GM12878 (cell line): ENCODE data around the gene AGK.
A peak's percentile ranks its signal among the peaks of the same experiment; 100 is the strongest.

Experiments
- ETV6 ChIP-seq, 2 experiments: fragments of 450-650 bp in 1 of 2; IDR thresholded peaks in 1 of 2; conservative IDR thresholded peaks in 1 of 2; 2 replicates each; pipeline ENCODE4 v1.6.1; 2014; ENCODE audit warnings: antibody characterized with exemption in 1 of 2, borderline replicate concordance in 1 of 2, low read depth in 1 of 2, mild to moderate bottlenecking in 1 of 2, moderate library complexity in 1 of 2
- EZH2 ChIP-seq: IDR thresholded peaks from 2 replicates; pipeline ENCODE4 v1.6.1; 2012; ENCODE audit warnings: low read depth, mild to moderate bottlenecking, control low read depth, inconsistent platforms, low read length, borderline replicate concordance; ENCODE audit not compliant: control insufficient read depth
- HDGF ChIP-seq: fragments of 450-650 bp; IDR thresholded peaks from 2 replicates; pipeline ENCODE4 v1.6.1; 2016; ENCODE audit warnings: antibody characterized with exemption
- JUNB ChIP-seq: IDR thresholded peaks from 2 replicates; pipeline ENCODE4 v1.6.1; 2016; ENCODE audit warnings: antibody characterized with exemption, mild to moderate bottlenecking
- POLR2A ChIP-seq: IDR thresholded peaks from 2 replicates; pipeline ENCODE4 v1.6.1; 2011; ENCODE audit warnings: low read depth, mild to moderate bottlenecking, low read length
- RAD21 ChIP-seq: IDR thresholded peaks from 2 replicates; pipeline ENCODE4 v1.6.1; 2011; ENCODE audit warnings: mild to moderate bottlenecking, low read depth, low read length, moderate library complexity; ENCODE audit not compliant: insufficient read depth
- RBBP5 ChIP-seq: fragments of 200-600 bp; sonication (generic); conservative IDR thresholded peaks from 2 replicates; pipeline ENCODE4 v1.6.1; 2016
- RELA ChIP-seq: fragments of 450-650 bp; IDR thresholded peaks from 2 replicates; pipeline ENCODE4 v1.8.0; 2014; ENCODE audit warnings: borderline replicate concordance; ENCODE audit not compliant: partially characterized antibody

- peak; percentile 59 for TF ChIP-seq RELA
- TF ChIP-seq RBBP5, result no peak
- TF ChIP-seq ETV6 (conservative IDR thresholded peaks at IDR 0.05 in 1 of 2, IDR thresholded peaks at IDR 0.05 in 1 of 2; ENCODE audit: borderline replicate concordance in 1 of 2, low read depth in 1 of 2), result no peak
- TF ChIP-seq RAD21, result no peak
- no peak for TF ChIP-seq EZH2
- TF ChIP-seq HDGF, result no peak
- no peak for TF ChIP-seq JUNB
- TF ChIP-seq POLR2A, result 0 out of 2 replicates have a peak, but pooled peaks have one; percentile 11
Measured at GRCh38 chr7:141702047-141702567, 150.9 kb downstream of the AGK start, which contains the start of gene DENND11.
